HG03354 (cell line): Measurements from ENCODE around the gene FADS6.

ENCODE experiments used
- ATAC-seq: cut with Tn5 transposase; IDR thresholded peaks from one replicate; pipeline ENCODE4 v1.9.1; 2021; ENCODE audit warnings: mild to moderate bottlenecking; ENCODE audit not compliant: unreplicated experiment, poor library complexity, severe bottlenecking

The FADS6 gene

DNA sequence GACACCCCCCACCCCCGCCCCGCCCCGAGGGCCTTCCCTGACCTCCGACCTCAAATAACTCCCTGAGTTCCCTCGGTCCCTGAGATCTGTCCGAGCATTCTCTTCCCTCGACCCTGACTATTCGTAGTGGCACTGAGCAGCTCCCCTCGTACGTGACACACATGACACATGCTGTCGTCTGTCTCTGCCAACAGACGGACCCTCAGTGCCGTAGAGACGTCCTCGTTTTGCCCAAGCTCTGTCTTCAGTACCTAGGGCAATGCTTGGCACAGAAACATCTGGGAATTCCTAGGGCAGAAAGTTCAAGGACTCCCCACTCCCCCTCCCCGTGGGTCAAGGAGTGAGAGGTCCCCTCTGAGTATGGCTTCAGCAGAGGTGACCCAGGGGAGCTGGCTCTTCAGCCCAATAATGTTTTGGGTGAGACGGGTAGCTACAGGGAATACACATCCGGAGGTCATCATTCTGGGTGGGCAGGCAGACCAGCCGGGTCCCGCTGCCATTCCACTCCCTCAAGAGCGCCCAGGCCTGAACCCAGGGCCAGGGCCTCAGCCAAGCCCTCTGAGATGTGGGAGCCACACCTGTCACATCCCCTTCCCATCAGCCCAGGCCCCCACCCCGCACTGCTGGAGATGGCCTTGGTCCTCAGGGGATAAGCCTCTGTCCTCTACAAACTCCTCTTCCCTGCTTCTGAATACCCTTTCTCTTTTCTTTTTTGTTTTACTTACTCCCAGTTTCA, 671 bp upstream of the FADS6 start:
- no peak for ATAC-seq

DNA sequence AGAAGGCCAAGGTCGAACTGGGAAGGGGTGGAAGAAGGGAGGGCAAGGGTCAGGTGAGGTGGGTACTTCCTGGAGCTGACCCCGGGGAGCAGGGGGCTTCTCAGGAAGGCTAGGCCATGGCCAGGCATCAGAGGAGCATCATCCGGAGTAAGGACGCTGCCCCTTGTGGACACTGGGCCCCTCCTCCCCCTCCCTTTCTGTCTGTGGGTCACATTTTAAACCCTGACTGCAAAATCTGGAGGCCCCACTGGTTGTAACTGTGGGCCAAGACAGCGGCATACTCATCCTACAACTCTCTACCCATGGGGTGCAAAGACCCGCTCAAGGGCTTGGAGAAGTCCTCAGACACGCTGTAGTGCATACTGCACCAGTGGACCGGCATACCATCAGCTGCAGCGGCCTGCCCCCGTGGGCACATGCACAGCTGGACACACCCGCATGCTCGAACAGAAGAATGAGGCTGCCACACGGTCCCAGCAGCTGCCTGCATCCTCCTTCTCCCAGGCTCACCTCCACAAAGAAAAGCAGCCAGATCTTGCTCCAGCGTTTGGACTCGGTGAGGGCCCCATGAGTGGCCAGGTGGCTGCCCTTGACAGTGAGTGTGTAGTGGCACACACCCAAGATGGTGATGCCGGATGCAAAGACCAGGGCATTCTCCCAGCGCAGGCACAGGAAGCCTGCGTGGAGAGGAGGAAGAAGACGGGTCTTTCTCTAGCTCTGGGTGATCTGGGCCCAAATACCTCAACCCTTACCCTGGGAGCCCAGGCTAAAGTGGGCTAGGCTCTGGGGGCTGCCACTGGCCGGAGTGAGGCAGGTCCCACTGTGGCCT, 1.2 kb downstream of the FADS6 start:
- ATAC-seq, result no peak

DNA sequence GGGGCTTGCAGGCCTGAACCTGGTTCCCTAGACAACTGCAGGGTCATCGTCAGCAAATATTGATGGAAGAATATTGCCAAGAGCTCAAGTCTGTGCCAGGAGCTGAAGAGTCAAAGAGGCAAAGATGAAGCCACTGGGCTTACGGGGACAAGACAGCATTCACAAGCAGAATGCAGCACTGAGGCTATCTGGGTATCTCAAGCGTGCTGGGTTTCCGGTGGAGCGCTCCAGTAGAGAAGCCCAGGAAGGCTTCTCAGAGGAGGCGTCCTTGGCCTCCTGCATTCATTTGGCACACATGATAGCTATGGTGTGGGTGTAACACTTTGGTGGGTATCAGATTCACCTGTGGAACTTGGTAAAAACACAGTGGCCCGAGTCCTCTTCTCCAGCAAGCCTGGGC, 2.9 kb downstream of the FADS6 start:
- ATAC-seq, result no peak

DNA sequence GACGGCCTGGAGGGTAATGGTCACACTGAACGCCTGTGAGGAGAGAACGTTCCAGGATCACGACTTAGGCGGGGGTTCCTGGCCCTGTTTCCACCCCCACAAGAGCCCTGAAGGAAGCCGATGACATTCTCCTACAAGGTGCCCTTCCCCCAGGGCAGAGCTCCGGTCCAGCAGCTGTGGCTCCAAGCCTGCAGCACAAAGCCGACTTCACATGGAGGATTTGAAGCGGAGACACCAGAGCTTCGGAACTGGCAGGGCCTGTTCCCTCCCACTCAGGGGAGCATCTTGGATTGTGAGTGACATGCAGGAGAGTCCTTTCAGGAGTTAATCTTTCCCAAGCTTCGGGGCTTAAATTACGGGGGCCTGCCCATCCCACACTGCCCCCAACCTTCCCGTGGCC, 5.0 kb downstream of the FADS6 start:
- ATAC-seq, result no peak

DNA sequence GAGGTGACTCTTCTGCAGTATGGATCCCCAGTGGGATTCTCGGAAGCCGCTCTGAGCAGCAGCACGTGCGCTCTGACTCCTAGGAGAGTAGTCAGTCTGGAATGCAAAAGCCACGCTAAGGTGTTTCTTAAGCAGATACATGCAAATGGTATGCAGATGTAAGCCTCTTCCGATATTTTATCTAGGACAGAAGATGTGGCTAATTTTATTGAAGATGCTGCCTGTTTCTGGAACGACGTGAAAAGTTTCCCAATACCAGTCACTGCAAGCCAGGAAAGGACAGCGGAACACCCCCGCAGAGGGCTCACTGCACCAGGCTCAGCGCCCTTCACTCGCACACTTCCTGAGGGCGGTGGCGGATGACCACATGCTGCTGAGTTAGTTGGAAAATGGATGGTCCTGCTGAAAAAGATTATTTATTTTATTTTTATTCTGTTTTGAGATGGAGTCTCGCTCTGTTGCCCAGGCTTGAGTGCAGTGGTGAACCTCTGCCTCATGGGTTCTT, 10.1 kb downstream of the FADS6 start:
- ATAC-seq, result no peak

DNA sequence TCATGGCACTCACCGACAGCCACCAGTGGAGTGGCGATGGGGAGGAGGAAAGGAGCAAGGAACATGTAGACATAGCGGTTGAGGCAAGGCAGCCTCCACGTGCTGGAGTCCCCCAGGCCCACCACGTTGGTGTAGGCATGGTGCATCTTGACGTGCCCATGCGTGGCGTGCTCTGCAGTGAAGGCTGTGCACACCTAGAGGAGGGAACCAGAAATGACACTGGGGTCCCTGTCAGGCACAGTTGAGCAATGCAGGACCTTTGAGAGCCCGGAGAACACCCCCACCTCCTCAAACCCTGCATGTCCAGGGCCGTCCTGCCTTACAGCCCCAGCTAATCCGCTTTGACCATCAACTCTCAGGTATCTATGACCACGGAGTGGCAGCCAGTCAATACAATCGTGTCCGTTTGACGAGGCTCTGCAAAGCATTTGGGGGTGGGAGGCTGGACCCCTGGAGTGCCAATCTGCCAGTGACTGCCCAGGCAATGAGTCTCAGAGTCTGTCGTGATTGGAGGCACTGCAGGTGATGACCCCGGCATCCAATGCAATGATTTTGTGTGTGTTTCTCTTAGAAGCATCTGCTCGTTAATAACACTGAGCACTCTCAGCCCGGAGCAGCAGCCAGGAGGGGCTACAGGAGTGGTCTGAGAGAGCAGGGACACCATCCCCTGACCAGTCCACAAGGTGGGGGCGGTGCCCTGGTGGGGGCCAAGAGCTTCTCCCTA, 10.8 kb downstream of the FADS6 start:
- no peak for ATAC-seq

DNA sequence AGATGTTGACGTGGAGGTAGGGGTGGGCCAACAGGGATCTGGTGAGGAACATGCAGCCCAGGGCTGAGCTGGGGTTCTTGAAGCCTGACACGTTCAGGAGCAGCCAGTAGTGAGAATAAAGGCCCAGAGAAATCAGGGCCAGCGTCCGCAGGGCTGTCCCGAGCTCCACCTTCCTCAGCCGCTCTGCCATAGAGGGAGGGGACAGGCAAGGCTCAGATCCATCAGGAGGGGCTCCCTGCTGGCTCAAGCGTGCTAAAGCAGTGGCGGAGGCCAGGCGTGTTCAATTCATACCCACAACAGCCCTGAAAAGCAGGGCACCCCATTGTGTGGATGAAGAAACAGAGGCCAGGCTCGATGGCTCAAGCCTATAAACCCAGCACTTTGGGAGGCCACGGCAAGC, 12.4 kb downstream of the FADS6 start:
- ATAC-seq, result no peak

DNA sequence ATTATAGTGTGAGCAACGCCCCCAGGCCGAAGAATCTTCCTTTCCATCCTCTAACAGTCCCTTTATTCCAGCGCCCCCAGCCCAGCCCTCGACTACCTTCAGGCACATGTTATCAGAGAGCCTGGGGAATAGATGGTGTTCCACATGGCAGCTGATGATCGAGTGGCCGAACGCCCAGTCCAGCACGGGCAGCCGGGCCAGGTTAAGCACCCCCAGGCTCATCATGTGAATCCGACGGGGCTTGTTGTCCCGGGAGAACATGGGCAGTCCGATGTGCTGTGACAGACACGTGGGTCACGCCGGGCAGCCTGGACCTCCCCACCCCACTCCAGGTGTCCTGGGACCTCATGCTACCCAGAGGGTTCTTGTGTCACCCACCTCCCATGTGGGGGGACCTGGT, 14.1 kb downstream of the FADS6 start:
- ATAC-seq, result no peak

DNA sequence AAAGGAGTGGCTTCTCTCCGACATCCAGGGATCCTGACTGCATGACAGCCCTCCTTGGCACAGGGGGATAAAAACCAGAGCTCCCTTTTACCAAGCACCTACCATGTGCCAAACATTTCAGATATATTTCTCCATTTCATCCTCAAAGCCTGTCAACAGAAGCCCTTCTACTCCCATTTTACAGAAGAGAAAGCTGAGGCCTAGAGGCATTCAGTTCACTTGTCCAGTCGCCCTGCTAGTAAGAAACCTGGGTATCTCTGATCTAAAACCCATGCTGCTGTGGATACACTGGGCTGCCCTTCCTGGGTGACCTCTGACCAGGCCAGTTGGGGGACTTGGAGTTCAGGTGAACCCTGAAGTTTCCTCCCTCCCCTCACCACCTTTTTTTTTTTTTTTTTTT, 14.8 kb downstream of the FADS6 start:
- ATAC-seq, result no peak

DNA sequence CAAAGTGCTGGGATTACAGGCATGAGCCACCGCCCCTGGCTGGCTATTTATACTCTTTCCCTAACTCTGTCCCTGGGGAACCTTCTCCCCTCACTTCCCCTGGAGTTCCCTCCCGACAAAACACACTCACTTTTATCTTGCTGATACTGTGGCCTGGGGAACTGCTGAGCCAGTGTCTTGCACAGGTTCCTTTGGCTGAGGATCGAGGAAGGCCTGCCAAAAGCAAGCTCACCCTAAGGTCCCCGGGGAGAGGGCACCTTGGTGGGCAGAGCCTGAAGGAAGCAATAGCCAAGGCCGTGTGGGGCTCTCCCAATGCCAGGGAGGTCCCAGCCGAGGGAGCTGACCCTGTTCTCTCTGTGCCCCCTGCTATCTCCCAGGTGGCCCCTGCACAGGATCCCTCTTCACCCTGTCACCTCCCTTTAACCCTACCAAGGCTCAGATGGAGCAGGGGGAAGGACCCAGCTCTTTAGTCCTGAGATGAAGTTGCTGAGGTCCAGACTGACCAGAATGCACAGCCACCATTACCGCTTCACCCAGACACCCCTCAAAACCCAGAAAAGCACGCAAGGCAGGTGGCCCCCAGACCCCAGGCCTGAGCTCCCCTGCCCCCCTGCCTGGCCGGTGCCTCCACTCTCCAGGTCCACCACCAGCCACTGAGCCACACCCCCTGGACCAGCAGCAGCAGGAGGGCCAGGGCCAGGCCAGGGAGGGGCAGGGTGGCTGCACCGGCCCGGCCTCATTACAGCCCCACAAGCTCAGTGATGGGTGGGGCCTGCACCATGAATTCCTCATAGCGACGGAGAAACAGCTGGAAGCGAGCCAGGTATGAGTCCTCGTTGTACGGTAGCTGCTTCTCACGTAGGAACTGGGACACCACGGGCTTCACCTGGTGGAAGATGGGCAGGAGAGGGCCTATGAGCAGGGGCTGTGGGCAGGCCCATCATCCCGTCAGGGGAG, 15.6 kb downstream of the FADS6 start:
- no peak for ATAC-seq

DNA sequence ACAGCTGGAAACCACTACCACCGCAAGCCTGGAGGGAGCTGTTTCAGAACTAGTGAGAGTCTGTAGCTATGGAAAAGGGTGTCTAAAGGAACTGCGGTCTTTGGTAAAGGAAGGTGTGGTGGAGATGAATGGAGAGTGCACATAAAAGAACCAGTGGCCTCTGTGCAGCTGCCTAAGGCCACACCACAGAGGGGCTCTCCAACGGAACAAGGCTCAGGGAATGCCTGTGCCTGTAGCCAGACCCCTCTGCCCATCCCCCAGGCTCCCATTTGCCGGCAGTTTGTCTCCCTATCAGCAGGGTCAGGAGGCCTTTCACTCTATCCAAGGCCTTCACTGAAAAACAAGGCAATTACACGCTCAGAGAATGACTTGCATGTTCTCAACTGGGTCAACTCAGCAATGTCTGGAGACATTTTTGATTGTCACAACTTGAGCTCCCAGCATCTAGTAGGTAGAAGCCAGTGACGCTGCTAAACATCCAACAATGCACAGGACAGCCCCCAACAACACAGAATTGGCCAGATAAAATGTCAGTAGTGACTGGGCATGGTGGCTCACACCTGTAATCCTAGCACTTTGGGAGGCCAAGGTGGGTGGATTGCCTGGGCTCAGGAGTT, 17.3 kb downstream of the FADS6 start:
- ATAC-seq, result no peak

DNA sequence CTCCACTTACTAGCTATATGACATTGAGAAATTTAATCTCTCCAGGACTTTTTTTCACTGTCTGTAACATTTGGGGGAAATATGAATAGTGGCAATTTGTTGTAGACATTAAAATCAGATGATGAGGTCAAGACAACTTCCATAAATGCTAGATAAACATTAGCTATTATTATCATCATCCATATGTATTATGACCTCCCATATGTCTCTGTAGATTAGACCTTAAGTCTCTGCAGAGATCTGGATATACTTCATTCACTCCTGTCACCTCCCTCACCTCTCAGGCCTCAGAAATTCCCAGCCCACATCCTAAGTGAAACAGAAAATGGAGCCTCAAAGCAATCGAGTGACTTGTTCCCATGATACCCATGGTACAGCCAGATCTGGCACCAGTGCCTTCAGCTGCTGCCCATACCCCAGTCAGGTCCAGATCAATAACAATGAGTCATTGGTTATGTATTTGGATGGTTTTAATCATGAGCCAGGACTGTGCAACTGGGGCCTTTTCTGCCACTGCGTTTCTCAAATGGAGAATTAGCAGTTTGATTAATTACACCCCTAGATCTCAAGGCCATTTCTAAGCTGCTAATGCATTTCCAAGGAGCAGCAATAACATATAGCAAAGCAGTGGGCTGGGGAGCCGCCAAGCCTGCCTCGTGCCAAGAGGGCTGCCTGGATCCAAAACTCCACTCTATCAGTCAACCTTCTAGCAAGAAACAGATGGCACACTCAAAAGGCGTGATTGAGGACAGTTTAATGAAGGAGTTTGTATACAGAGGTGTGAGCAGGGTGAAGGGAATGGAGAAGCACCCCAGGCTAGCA, 18.1 kb downstream of the FADS6 start:
- no peak for ATAC-seq

DNA sequence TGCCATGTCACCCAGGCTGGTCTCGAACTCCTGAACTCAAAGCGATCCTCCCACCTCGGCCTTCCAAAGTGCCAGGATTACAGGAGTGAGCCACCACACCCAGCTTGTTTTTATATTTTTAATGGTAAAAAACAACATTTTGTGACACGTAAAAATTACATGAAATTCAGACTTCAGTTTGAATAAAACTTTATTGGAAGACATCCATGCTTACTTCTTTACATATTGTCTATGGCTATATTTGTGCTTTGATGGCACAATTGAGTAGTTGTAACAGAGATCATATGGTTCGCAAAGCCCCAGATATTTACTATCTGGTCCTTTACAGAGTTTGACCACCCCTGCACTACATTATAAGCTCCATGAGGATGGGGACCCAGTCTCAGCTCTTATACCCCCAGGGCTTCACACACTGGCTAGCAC, 18.8 kb downstream of the FADS6 start:
- no peak for ATAC-seq

DNA sequence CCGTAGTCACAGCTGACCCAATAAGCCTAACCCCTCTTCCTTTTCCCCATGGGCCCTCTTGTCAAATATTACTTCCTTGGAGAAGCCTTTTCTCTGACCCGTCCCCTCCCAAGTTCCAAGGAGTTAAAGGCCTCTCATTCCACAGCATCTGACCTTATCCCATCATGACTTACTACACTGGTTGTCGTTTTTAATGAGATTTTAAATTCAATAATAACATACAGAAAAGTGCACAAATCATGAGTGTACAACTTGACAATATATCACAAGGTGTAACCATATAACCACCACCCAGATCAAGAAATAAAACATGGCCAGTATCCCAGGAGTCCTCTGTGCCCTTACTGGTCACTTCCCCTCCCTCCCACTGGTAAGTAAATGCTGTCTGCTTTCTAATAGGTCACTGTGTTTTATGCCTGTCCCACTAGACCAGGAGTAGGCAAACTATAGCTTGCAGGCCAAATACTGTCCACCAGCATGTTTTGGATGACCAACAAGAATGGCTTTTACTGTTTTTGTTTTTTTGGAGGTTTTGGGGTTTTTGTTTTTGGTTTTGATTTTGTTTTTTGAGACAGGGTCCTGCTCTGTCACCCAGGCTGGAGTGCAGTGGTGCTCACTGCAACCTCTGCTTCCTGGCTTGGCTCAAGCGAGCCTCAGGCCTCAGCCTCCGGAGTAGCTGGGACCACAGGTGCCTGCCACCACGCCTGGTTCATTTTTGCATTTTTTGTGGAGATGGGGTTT, 19.4 kb downstream of the FADS6 start:
- ATAC-seq, result no peak

DNA sequence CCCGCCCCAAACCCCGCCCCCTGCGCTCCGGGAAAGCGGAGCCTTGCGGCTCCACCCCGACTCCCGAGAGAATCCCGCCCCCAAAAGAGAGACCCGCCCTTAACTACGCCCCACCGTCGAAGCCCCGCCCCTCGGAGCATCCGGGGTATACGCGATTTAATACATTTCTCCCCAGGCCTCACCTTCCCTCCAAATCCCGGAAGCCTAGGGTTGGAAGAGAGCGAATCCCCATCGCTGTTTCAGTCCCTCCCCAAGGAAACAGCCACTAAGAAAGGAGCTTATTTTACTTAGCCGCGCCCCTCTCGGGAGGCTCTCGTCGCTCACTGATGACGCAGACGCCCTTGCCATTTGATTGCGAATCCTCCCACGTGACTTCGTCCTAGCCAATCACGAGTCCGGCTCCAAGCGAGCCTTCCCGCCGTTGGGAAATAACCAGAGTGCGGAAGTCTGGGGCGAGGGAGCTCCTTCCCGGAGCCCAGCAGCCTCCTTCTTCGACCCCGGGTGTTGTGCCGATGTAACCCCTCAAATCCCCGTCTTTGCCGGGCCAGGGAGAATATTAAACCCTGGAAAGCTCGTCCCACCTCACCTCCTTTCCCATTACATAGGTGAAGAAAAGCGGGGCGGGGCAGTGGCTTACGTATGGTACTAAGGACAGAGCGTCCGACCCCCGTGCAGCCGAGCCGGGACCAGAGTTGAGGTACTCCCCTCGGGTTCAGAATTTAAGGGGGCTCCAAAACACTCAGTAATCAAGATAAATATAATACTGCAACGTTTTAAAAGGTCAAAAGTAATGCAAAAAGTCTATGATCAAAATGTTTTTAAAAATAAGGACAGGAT, 20.2 kb downstream of the FADS6 start:
- peak; percentile 92 for ATAC-seq

DNA sequence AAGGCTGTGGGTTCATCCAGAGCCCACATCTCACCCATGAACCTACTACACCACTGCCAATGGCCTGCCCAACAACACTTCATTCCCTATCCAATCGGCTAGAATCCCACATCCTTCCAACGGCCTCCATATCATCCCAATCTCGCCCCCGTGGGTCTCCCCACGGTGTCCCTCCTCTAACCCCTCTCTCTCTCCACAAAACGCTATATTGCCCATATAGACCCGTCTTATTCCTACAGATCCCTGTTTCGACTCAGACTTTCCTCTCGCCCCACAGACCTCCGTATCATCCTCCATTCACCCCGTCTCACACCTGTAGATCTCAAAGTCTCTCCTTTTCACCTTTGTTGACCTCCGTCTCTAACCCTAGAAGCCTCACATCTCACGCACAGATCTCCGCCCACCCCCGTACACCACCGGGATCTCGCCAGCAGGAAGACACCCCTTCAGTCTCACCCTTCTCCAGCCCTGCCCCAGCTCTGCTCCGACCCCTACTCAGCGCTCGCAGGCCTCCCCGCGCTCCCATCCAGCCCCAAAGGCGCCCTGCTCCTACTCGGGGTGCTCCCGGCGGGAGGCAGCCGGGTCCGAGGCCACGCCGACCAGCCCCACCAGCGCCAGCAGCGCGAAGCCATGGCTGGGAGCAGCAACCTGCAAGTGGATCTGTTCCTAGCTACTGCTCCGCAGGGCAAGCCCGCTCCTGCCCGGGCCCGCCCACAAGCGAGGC, 21.0 kb downstream of the FADS6 start, which contains the start of gene FDXR:
FDXR (minus strand) TSS at position 682 of the 724 bp plus-strand sequence; CDS start at position 632, 50 bp downstream.
- ATAC-seq, result peak; percentile 28
